Mucosa of descending colon (tissue), 3 donors: ENCODE results near the gene ATP6AP1. TPM values are rescaled to one million over a fixed set of nuclear protein-coding genes. Genes with fewer than 3 reads are reported as not detected.

Experiments
- ATAC-seq: fragments of 200-7000 bp; cut with Tn5 transposase; one replicate; pipeline ENCODE4 v1.9.1; 2020; ENCODE audit warnings: mild to moderate bottlenecking, moderate library complexity
- DNase-seq, 3 donors: peaks; one replicate each; pipeline ENCODE4 v3.0.0-alpha.2; 2020
- H3K36me3 ChIP-seq: fragments of 200-600 bp; one replicate; pipeline ENCODE4 v1.8.0; 2021; ENCODE audit warnings: low read depth, mild to moderate bottlenecking
- H3K4me1 ChIP-seq: fragments of 200-600 bp; one replicate; pipeline ENCODE4 v1.8.0; 2021; ENCODE audit warnings: low read depth, mild to moderate bottlenecking
- H3K4me3 ChIP-seq: fragments of 200-600 bp; one replicate; pipeline ENCODE4 v1.8.0; 2021; ENCODE audit warnings: mild to moderate bottlenecking
- H3K9me3 ChIP-seq: fragments of 200-600 bp; one replicate; pipeline ENCODE4 v1.8.0; 2021; ENCODE audit warnings: mild to moderate bottlenecking
- intact Hi-C, 2 donors: fragments of 100-400 bp; cut with DNase I in 1 of 2; cut with micrococcal nuclease in 1 of 2; formaldehyde crosslinking; loops; one replicate each; pipeline versions ENCODE4 v1.11.0 to v1.11.1; 2022; cut with DNase I, micrococcal nuclease
- total RNA-seq, 3 donors: library from RNA; stranded (reverse); fragmentation: NEBNext Ultra II Directional in 2 of 3; extraction: Animal tissue kit (Norgen Biotek cat#: 25700) in 2 of 3; gene quantifications; one replicate each; pipeline versions ENCODE4 v1.2.1 to v1.2.4, GENCODE V29; 2021 to 2023
- TF ChIP-seq, protein P1 (sequence below): fragments of 200-600 bp; IDR thresholded peaks from one replicate; pipeline ENCODE4 v1.8.0; 2022; ENCODE audit warnings: antibody characterized with exemption, mild to moderate bottlenecking
- donor health status: DM: no; HTN: no; CAD: no; lungs with moderate emphysema.
- donor health status: DM: no; HTN: no; CAD: no.
- donor health status: DM: no; HTN: yes; CAD: no.

Gene ATP6AP1
- total RNA-seq, 3 donors from 2014 or later: 78.1 to 95.8 (median 95.2) TPM

DNA sequence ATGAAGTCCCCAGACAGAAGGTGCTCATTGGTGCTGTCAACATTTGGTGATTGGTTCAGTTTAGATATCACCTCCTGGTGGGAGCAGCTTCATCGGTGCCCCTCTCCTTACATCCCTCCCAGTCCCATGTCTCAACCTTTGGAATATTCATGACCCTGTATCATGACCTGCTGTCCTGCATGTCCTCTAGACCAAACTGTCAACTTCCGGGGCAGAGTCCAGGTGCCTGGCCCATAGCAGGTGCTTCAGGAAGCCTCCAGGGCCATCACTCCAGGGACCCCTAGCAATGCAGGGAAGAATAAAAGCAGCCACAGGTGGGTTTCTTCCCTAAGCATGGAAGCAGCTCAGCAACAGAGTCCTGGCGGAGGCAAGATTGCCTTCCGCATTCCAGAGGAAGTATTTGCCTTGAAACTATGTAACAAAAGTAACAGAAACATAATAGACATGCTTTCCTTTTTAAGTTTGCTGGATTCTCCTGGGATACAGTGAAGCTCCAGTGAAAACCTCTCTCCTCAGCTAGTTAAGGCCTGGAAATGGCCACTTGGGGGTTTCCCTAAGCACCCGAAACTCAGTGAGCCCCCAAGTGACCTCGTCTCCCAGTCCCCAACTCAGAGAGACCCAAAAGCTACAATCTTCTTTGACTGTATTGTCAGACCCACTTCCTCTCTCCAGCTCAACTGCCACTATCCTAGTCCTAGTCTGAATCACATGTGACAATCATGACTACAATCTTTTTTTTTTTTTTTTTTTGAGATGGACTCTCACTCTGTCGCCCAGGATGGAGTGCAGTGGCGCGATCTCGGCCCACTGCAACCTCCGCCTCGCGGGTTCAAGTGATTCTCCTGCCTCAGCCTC, 1.3 kb upstream of the ATP6AP1 start:
- H3K4me1 ChIP-seq: no peaks in the 10 kb centered on the region
- TF ChIP-seq, protein P1, sequence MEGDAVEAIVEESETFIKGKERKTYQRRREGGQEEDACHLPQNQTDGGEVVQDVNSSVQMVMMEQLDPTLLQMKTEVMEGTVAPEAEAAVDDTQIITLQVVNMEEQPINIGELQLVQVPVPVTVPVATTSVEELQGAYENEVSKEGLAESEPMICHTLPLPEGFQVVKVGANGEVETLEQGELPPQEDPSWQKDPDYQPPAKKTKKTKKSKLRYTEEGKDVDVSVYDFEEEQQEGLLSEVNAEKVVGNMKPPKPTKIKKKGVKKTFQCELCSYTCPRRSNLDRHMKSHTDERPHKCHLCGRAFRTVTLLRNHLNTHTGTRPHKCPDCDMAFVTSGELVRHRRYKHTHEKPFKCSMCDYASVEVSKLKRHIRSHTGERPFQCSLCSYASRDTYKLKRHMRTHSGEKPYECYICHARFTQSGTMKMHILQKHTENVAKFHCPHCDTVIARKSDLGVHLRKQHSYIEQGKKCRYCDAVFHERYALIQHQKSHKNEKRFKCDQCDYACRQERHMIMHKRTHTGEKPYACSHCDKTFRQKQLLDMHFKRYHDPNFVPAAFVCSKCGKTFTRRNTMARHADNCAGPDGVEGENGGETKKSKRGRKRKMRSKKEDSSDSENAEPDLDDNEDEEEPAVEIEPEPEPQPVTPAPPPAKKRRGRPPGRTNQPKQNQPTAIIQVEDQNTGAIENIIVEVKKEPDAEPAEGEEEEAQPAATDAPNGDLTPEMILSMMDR: no peak
- H3K4me3 ChIP-seq: no peak overlapping the region
- no peaks in the 10 kb centered on the region for H3K36me3 ChIP-seq
- H3K9me3 ChIP-seq: no peaks in the 10 kb centered on the region
- DNase-seq: no peak
- ATAC-seq: no peak
- intact Hi-C loops: no loop called here

DNA sequence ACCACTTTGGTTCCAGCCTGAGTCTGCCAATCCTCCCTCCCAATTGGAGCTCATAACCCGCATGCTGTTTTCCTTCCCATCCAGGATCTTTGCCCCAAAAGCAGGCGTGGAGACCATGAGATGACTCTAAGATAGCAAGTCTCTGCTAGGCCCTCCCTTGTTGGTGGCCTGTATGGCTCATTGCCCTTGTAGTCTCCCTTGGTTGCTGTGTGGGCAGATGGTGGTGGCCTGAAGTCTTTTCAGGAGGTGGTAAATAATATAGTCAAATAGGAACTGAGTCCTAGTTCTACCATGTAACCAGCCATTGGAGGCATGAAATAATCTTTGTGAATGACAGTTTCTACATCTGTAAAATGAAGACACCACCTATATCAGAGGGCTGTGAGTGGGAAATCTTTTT, 1.2 kb downstream of the ATP6AP1 start:
- no peaks in the 10 kb centered on the region for H3K36me3 ChIP-seq
- H3K9me3 ChIP-seq: no peaks in the 10 kb centered on the region
- ATAC-seq (no peak), DNase-seq (no peak)
- H3K4me3 ChIP-seq: no peak overlapping the region
- intact Hi-C loops: no loop called here
- TF ChIP-seq, protein P1: no peak
- no peaks in the 10 kb centered on the region for H3K4me1 ChIP-seq

DNA sequence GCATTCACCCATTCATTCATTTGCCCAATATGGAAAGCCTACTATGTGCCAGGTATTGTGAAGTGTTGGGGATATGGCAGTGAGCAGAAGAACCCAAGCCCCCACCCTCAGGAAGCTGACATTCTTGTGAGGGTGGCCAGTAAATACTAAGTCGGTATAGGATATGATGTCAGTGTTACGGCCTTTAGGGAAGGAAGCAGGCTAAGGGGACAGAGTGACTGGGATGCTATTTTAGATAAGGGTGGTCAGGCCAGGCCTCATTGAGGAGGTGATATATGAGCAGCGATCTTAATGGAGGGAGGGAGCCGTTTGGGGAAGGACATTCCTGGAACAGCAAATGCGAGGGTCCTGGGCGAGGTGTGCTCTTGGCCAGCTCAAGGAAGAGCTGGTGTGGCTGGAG, 2.0 kb downstream of the ATP6AP1 start:
- TF ChIP-seq, protein P1: no peak
- H3K36me3 ChIP-seq: no peaks in the 10 kb centered on the region
- H3K4me1 ChIP-seq: no peaks in the 10 kb centered on the region
- DNase-seq (no peak), ATAC-seq (no peak)
- intact Hi-C loops: no loop called here
- H3K4me3 ChIP-seq: no peak overlapping the region
- no peaks in the 10 kb centered on the region for H3K9me3 ChIP-seq

DNA sequence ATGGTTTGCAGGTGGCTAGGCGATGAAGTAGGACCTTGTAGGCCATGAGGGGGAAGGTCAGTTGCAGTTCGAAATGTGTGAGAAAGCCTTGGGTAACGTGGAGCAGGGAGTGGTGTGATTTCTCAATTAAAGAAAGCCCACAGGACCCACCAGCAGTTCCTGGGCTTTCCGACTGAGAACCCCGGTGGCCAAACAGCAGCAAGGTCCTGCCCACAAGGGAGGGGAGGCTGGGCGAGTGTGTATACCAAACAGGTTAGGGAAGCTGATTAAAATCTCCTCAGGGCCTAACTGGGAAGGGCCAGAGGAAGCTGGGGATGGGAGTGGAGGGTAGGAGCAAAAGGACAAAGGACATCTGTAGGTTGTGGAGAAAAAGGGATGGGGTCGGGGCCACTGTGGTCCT, 2.4 kb downstream of the ATP6AP1 start:
- Histone ChIP-seq H3K36me3 (no peaks in the 10 kb centered on the region), H3K4me1 (no peaks in the 10 kb centered on the region), H3K9me3 (no peaks in the 10 kb centered on the region), H3K4me3 (no peak overlapping the region)
- TF ChIP-seq, protein P1: no peak
- DNase-seq (no peak), ATAC-seq (no peak)
- intact Hi-C loops: no loop called here

DNA sequence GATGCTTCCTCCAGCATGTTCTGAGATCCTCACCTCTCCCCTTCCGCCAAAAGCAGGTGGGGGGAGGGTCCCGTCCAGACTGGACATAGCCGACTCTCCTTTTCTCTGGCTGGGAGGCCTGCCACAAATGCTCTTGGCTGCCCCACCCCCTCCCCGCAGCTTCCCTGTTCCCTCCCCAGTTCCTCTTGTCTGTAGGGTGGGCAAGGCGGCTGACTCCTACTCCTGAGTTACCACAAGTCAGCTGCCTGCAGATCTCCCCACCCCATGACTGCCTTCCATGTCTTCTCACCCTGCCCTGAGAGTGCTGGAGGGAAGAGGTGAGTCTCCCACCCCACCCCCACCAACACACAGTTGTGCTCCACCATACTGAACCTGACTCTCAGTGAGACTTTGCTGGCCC, 2.9 kb downstream of the ATP6AP1 start:
- intact Hi-C loops: no loop called here
- TF ChIP-seq, protein P1: no peak
- Histone ChIP-seq H3K36me3 (no peaks in the 10 kb centered on the region), H3K4me1 (no peaks in the 10 kb centered on the region), H3K4me3 (no peak overlapping the region), H3K9me3 (no peaks in the 10 kb centered on the region)
- peak in 1 of 3 donors; percentile 55 for DNase-seq
- no peak for ATAC-seq
